ENCODE results near the gene CHADL. TPM values are rescaled to one million over a fixed set of nuclear protein-coding genes. Genes with fewer than 3 reads are reported as not detected.

Gene CHADL
- polyA plus RNA-seq, 4 donors, result 0.54 to 2.3 (median 1.4) TPM; not detected in 1

Other genes starting within 250 kb of the CHADL start
- 10 to 100 TPM in 2 of 4 donors, 1 to 10 TPM in 2; 6.9 to 54.7 (median 12.3) TPM for gene EP300, start 148.3 kb downstream of the CHADL start, polyA plus RNA-seq
- 10 to 100 TPM; 10.1 to 16.2 (median 13.4) TPM for gene L3MBTL2, start 35.6 kb downstream of the CHADL start, polyA plus RNA-seq
- gene RANGAP1, start 45.3 kb upstream of the CHADL start, polyA plus RNA-seq, result 10 to 100 TPM; 27.5 to 62.3 (median 34.0) TPM
- 10 to 100 TPM; 14.6 to 53.5 (median 33.4) TPM for gene ZC3H7B, start 60.6 kb upstream of the CHADL start, polyA plus RNA-seq
- 10 to 100 TPM in 2 of 4 donors, 1 to 10 TPM in 2; 6.1 to 11.8 (median 9.4) TPM for gene TEF, start 141.0 kb upstream of the CHADL start, polyA plus RNA-seq
- 10 to 100 TPM; 15.1 to 63.9 (median 26.5) TPM for gene TOB2, start 205.9 kb upstream of the CHADL start, polyA plus RNA-seq
- gene PHF5A, start 227.8 kb upstream of the CHADL start, polyA plus RNA-seq, result 10 to 100 TPM; 39.6 to 62.7 (median 55.3) TPM
- gene ACO2, start 228.2 kb upstream of the CHADL start, polyA plus RNA-seq, result 100 to 1,000 TPM; 126 to 294 (median 217) TPM

Data from small intestine (tissue), 4 donors.